Measurements from ENCODE around the gene TSPAN18.

Gene TSPAN18

GRCh38 chr11:44974402-44975000 lies 247.7 kb downstream of the TSPAN18 start:
- H3K4me3 ChIP-seq (ENCODE audit: control insufficient read depth, low read depth, low read length) = no peak overlapping the region
- DNase-seq (ENCODE audit: low read depth) = no peak
- TF ChIP-seq CTCF (conservative IDR thresholded peaks at IDR 0.05; ENCODE audit: control insufficient read depth, insufficient read depth, low read depth, low read length) = no peak

DNA sequence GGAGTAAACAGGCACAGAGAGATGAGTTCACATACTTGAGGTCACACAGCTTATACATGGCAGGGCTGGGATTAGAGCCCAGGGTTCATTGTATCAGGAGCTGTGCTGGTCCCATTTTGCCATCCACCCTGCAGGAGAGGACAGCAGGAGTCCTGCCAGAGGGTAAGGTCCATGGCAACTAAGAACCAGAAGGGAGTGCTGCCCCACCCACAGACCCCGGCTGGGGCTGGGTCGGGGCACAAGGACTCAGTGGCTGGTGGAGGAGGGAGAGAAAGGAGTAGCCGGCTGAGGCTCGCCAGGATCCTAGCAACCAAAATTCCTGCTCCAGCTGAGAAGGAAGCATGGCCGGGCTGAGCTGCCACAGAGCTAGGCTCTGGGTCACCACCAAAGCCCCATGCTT lies 249.8 kb downstream of the TSPAN18 start:
- TF ChIP-seq CTCF (conservative IDR thresholded peaks at IDR 0.05; ENCODE audit: control insufficient read depth, insufficient read depth, low read depth, low read length) = no peak
- DNase-seq (ENCODE audit: low read depth) = no peak
- H3K4me3 ChIP-seq (ENCODE audit: control insufficient read depth, low read depth, low read length) = no peak overlapping the region

DNA sequence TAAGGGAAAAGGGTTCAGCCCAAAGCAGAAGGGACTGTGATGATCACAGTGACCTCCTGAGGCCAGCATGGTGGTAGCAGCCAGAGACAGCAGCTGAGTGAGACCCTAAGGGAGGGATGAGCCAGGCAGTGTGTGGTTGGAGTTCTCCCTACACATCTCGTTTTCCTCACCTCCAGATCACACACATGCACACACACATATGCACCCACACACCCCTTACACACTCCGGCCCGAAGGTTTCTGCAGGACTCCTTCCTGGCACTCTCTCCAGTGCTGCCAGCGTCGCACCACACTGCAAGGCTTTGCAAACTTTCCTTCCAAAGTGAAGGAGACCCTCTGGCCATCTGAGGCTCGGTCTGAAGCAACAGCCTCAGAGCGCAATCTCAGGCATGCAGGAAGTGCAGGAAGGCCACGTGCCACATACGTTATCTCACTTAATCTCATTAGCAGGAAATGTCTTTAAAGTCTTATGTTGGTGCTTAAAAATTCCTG lies 250.8 kb downstream of the TSPAN18 start:
- H3K4me3 ChIP-seq (ENCODE audit: control insufficient read depth, low read depth, low read length) = no peak overlapping the region
- no peak for DNase-seq (ENCODE audit: low read depth)
- peak; percentile 13 for TF ChIP-seq CTCF (conservative IDR thresholded peaks at IDR 0.05; ENCODE audit: control insufficient read depth, insufficient read depth, low read depth, low read length)

- DNase-seq (ENCODE audit: low read depth) = no peak
- H3K4me3 ChIP-seq (ENCODE audit: control insufficient read depth, low read depth, low read length) = no peak overlapping the region
- no peak for TF ChIP-seq CTCF (conservative IDR thresholded peaks at IDR 0.05; ENCODE audit: control insufficient read depth, insufficient read depth, low read depth, low read length)
These were observed 251.7 kb downstream of the TSPAN18 start for GRCh38 chr11:44978274-44978960.

DNA sequence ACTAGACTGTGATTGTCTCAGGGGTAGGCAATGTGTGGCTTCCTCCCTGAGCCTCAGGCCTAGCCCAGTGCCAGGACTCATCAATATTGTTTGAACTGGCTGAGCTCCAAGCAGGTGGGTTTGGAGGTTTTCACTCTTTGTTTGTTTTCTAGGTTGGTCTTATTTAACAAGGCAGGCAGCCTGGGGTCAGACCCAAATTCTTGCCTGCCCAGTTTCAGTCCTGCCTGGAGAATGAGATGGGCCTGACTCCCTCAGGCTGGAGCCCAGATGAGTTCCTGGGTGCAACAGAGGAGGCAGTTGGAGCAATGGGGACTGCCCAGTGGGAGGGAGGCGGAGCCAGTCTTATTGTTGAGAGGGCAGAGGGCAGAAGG lies 252.2 kb downstream of the TSPAN18 start:
- TF ChIP-seq CTCF (conservative IDR thresholded peaks at IDR 0.05; ENCODE audit: control insufficient read depth, insufficient read depth, low read depth, low read length) = no peak
- DNase-seq (ENCODE audit: low read depth) = no peak
- no peak overlapping the region for H3K4me3 ChIP-seq (ENCODE audit: control insufficient read depth, low read depth, low read length)

DNA sequence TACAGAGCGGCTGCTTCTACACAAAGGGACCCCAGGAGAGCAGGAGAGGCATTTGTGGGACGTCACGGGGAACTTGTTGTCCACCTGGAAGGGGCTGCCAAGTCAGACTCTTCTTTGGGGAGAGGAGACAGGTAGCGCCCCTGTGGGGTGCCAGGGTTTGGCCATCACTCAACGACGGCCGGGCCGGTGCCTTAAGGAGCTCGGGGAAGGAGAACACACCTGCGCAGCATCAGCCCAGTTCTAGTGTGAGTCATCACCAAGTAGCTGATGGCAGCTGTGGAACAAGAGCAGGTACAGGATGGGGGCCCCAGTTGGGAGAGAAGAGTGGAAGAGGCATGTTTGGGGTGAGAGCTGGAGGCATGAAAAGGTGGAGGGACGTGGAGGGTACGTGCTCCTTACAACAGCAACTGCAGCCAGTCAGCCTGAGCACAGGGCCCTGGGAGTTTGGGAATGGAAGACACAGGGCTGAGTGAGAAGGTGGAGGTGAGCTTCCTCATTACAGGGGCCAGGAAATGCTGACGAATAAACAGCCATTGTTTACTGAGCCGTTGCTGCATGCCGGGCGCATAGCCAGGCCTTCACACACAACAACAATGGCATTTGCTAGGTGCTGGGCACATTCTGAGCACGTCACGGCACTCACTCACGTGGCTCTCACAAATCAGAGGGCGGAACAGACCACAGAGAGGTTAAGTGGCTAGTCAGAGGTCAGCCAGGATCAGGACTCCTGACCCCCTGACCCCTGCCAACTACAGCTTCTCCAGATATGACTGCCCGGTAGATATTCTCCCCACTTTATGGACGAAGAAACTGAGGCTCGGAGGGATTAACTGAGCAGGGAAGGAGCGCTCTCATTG lies 253.0 kb downstream of the TSPAN18 start:
- no peak overlapping the region for H3K4me3 ChIP-seq (ENCODE audit: control insufficient read depth, low read depth, low read length)
- no peak for DNase-seq (ENCODE audit: low read depth)
- TF ChIP-seq CTCF (conservative IDR thresholded peaks at IDR 0.05; ENCODE audit: control insufficient read depth, insufficient read depth, low read depth, low read length) = no peak

Data from fibroblast of mammary gland (primary cell).